ENCODE results near the gene RING1.

Gene RING1

GRCh38 chr6:33204165-33204414 lies 4.2 kb upstream of the RING1 start:
- H3K4me3 ChIP-seq (ENCODE audit: low read length): no peak overlapping the region
- DNase-seq (ENCODE audit: low read depth): no peak
- TF ChIP-seq CTCF (IDR thresholded peaks at IDR 0.05; ENCODE audit: insufficient read depth, low read depth, low read length, missing control alignments): no peak

- peak; percentile 93 for DNase-seq (ENCODE audit: low read depth)
- no peak for TF ChIP-seq CTCF (IDR thresholded peaks at IDR 0.05; ENCODE audit: insufficient read depth, low read depth, low read length, missing control alignments)
- H3K4me3 ChIP-seq (ENCODE audit: low read length): peak within 1 kb of the TSS; percentile 75
Measured at GRCh38 chr6:33204415-33205190, 3.7 kb upstream of the RING1 start, which contains the start of gene HSD17B8. HSD17B8 (plus strand) TSS chr6:33204655; CDS start chr6:33204669, 14 bp downstream.

GRCh38 chr6:33205191-33206026 lies 2.9 kb upstream of the RING1 start:
- peak; percentile 76 for DNase-seq (ENCODE audit: low read depth)
- TF ChIP-seq CTCF (IDR thresholded peaks at IDR 0.05; ENCODE audit: insufficient read depth, low read depth, low read length, missing control alignments): no peak
- H3K4me3 ChIP-seq (ENCODE audit: low read length): peak overlapping the region; percentile 75

- no peak for DNase-seq (ENCODE audit: low read depth)
- H3K4me3 ChIP-seq (ENCODE audit: low read length): no peak overlapping the region
- no peak for TF ChIP-seq CTCF (IDR thresholded peaks at IDR 0.05; ENCODE audit: insufficient read depth, low read depth, low read length, missing control alignments)
Measured at GRCh38 chr6:33206027-33206863, 2.1 kb upstream of the RING1 start.

- peak; percentile 83 for DNase-seq (ENCODE audit: low read depth)
- peak overlapping the region; percentile 79 for H3K4me3 ChIP-seq (ENCODE audit: low read length)
- no peak for TF ChIP-seq CTCF (IDR thresholded peaks at IDR 0.05; ENCODE audit: insufficient read depth, low read depth, low read length, missing control alignments)
Measured at GRCh38 chr6:33206864-33207551, 1.3 kb upstream of the RING1 start.

GRCh38 chr6:33207552-33208090 lies 679 bp upstream of the RING1 start:
- DNase-seq (ENCODE audit: low read depth): peak; percentile 47
- peak overlapping the region; percentile 79 for H3K4me3 ChIP-seq (ENCODE audit: low read length)
- no peak for TF ChIP-seq CTCF (IDR thresholded peaks at IDR 0.05; ENCODE audit: insufficient read depth, low read depth, low read length, missing control alignments)
